Endothelial cell of umbilical vein (primary cell): Measurements from ENCODE around the gene MVB12B. TPM values are rescaled to one million over a fixed set of nuclear protein-coding genes. Genes with fewer than 3 reads are reported as not detected.

Experiments
- BruUV-seq: library from RNA; stranded (reverse); fragments of 400-500 nt; replicated peaks from 2 replicates; lab custom pipeline; 2021; lab: Mats Ljungman, UMichigan
- CTCF ChIA-PET: fragments of 300-600, 350-600 bp; sonication (Branson Sonifier 250); formaldehyde crosslinking; loops from one replicate; lab custom pipeline; 2021; ENCODE audit warnings: antibody characterized with exemption, inconsistent platforms; lab: Charles Lee
- POLR2A ChIA-PET: fragments of 300-600, 350-600 bp; sonication (Branson Sonifier 250); formaldehyde crosslinking; loops from one replicate; lab custom pipeline; 2021; ENCODE audit warnings: antibody characterized with exemption, inconsistent platforms; lab: Charles Lee
- DNase-seq: peaks from one replicate; pipeline ENCODE4 v3.0.0-alpha.2; 2011; ENCODE audit warnings: low read depth, low spot score
- FAIRE-seq: peaks from 2 replicates; lab custom pipeline; 2011; peaks lifted over from hg19 to GRCh38; lab: Jason Lieb, UNC
- H2AFZ ChIP-seq: 2 replicates; pipeline ENCODE4 v1.6.0; 2012; ENCODE audit warnings: low read depth, low read length, control low read depth, inconsistent platforms
- H3K27ac ChIP-seq: 2 replicates; pipeline ENCODE4 v1.5.1; 2011; ENCODE audit warnings: low read depth, mild to moderate bottlenecking, control low read depth, low read length, moderate library complexity; ENCODE audit not compliant: insufficient read depth
- H3K27me3 ChIP-seq, 2 experiments: 2 replicates each; pipeline versions ENCODE4 v1.6.0 to v1.6.1; 2011; ENCODE audit warnings: low read length in 2 of 2, mixed read lengths in 1 of 2; ENCODE audit not compliant: control insufficient read depth in 2 of 2, insufficient read depth in 2 of 2
- H3K36me3 ChIP-seq, 2 experiments: 2 replicates in 1 of 2; 3 replicates in 1 of 2; pipeline ENCODE4 v1.5.1; 2011; ENCODE audit warnings: low read length in 2 of 2, mild to moderate bottlenecking in 1 of 2, moderate library complexity in 1 of 2; ENCODE audit not compliant: control insufficient read depth in 2 of 2, insufficient read depth in 2 of 2; ENCODE audit errors: extremely low read depth in 1 of 2
- H3K4me1 ChIP-seq: 3 replicates; pipeline ENCODE4 v1.5.1; 2011; ENCODE audit warnings: mild to moderate bottlenecking, low read length; ENCODE audit not compliant: control insufficient read depth, insufficient read depth; ENCODE audit errors: extremely low read depth
- H3K4me2 ChIP-seq: 2 replicates; pipeline ENCODE4 v1.6.1; 2011; ENCODE audit warnings: low read length, control low read depth, mixed read lengths; ENCODE audit not compliant: insufficient read depth
- H3K4me3 ChIP-seq, 3 experiments: fragments of 200-600 bp in 1 of 3; sonication (generic), shearing (Covaris generic) in 1 of 3; replicated peaks in 1 of 3; 2 replicates each; pipeline ENCODE4 v1.5.1; 2011 to 2016; ENCODE audit warnings: control low read depth in 3 of 3, low read length in 3 of 3, mild to moderate bottlenecking in 2 of 3, inconsistent platforms in 1 of 3, low read depth in 1 of 3, moderate library complexity in 1 of 3; ENCODE audit not compliant: insufficient read depth in 1 of 3
- H3K79me2 ChIP-seq: 2 replicates; pipeline ENCODE4 v1.6.0; 2012; ENCODE audit warnings: low read length, inconsistent platforms; ENCODE audit not compliant: control insufficient read depth, insufficient read depth
- H3K9ac ChIP-seq: replicated peaks from 2 replicates; pipeline ENCODE3; 2011; ENCODE audit warnings: low read length, control low read depth; ENCODE audit not compliant: insufficient read depth; ENCODE audit errors: extremely low read depth
- H3K9me1 ChIP-seq: replicated peaks from 3 replicates; pipeline ENCODE4 v1.6.0; 2011; ENCODE audit warnings: mild to moderate bottlenecking, low read length; ENCODE audit not compliant: control insufficient read depth, insufficient read depth; ENCODE audit errors: extremely low read depth
- H3K9me3 ChIP-seq: replicated peaks from 2 replicates; pipeline ENCODE4 v1.5.1; 2012; ENCODE audit warnings: low read length, inconsistent platforms; ENCODE audit not compliant: control insufficient read depth, insufficient read depth
- H4K20me1 ChIP-seq: replicated peaks from 2 replicates; pipeline ENCODE3; 2011; ENCODE audit warnings: mild to moderate bottlenecking, low read length; ENCODE audit not compliant: control insufficient read depth, insufficient read depth; ENCODE audit errors: extremely low read depth
- CTCF ChIP-seq, 2 donors: IDR thresholded peaks; 1 replicate in 1 of 2; 2 replicates in 1 of 2; pipeline ENCODE4 v1.5.1; 2011; ENCODE audit warnings: low read length in 2 of 2, mild to moderate bottlenecking in 2 of 2, moderate library complexity in 2 of 2, control low read depth in 1 of 2, inconsistent platforms in 1 of 2, low read depth in 1 of 2; ENCODE audit not compliant: insufficient read depth in 1 of 2; ENCODE audit errors: extremely low read depth in 1 of 2
- EZH2 ChIP-seq: IDR thresholded peaks from 2 replicates; pipeline ENCODE4 v1.6.1; 2012; ENCODE audit warnings: borderline replicate concordance, low read depth, mild to moderate bottlenecking, moderate library complexity, low read length, inconsistent platforms; ENCODE audit not compliant: severe bottlenecking
- FOS ChIP-seq: IDR thresholded peaks from 2 replicates; pipeline ENCODE4 v1.6.1; 2011; ENCODE audit warnings: mild to moderate bottlenecking, low read length, moderate library complexity, borderline replicate concordance; ENCODE audit not compliant: insufficient read depth
- GATA2 ChIP-seq: IDR thresholded peaks from 2 replicates; pipeline ENCODE4 v1.7.0; 2011; ENCODE audit warnings: low read depth, mild to moderate bottlenecking, moderate library complexity, mixed read lengths, low read length; ENCODE audit not compliant: insufficient read length, insufficient read depth
- JUN ChIP-seq: IDR thresholded peaks from 2 replicates; pipeline ENCODE4 v1.6.1; 2011; ENCODE audit warnings: borderline replicate concordance, low read depth; ENCODE audit not compliant: insufficient read length, insufficient read depth
- MAX ChIP-seq: IDR thresholded peaks from 2 replicates; pipeline ENCODE4 v1.6.1; 2011; ENCODE audit not compliant: insufficient read depth, insufficient read length
- MYC ChIP-seq: IDR thresholded peaks from one replicate; pipeline ENCODE4 v1.6.1; 2011; ENCODE audit warnings: mild to moderate bottlenecking, low read depth, low read length
- POLR2A ChIP-seq: IDR thresholded peaks from 2 replicates; pipeline ENCODE4 v1.6.1; 2012; ENCODE audit warnings: low read depth, mild to moderate bottlenecking, control low read depth, low read length
- POLR2AphosphoS5 ChIP-seq: IDR thresholded peaks from 2 replicates; pipeline ENCODE4 v1.6.1; 2012; ENCODE audit warnings: low read depth, mild to moderate bottlenecking, control low read depth, low read length, moderate library complexity; ENCODE audit not compliant: insufficient read depth
- dilution Hi-C: fragments of 300-500 bp; cut with MboI; formaldehyde crosslinking; loops from one replicate; pipeline ENCODE4 v1.15.0; 2019; ENCODE audit warnings: low sequenced_read_pairs; ENCODE audit not compliant: extremely low pct_ligation_motif_present
- intact Hi-C: fragments of 100-400 bp; cut with micrococcal nuclease; formaldehyde crosslinking; loops from one replicate; pipeline ENCODE4 v1.10.0; 2022
- polyA plus RNA-seq, 4 experiments: library from polyadenylated mRNA; depleted of rRNA in 3 of 4; stranded (reverse) in 3 of 4; unstranded in 1 of 4; fragments of >200 nt; gene quantifications; 2 replicates each; pipeline versions ENCODE4 v1.2.1 to v1.2.3, GENCODE V29; 2011 to 2012; ENCODE audit warnings: missing spikeins in 1 of 4
- total RNA-seq: library from RNA; stranded (reverse); gene quantifications from 2 replicates; pipeline ENCODE4 v1.2.3, GENCODE V29; 2021

The MVB12B gene
- total and polyA plus RNA-seq, 2 donors (not counting 3 experiments of a cell fraction or from before 2014, with no cell fraction given): 6.6 to 17.3 TPM

- H3K27me3 ChIP-seq: no peaks in the 10 kb centered on the region
- no peak for FAIRE-seq
- H3K79me2 ChIP-seq: no peaks in the 10 kb centered on the region
- no peak overlapping the region for H2AFZ ChIP-seq
- CTCF ChIA-PET: no interaction called here
- H3K4me1 ChIP-seq: peaks cover 22% of the 10 kb centered on the region
- no peak for DNase-seq
- BruUV-seq: no TSS peak
- H3K9ac ChIP-seq: no peak overlapping the region
- H3K9me3 ChIP-seq: no peaks in the 10 kb centered on the region
- H3K36me3 ChIP-seq: no peaks in the 10 kb centered on the region
- dilution Hi-C loops: no loop called here
- no peaks in the 10 kb centered on the region for H3K9me1 ChIP-seq
- POLR2A ChIA-PET: no interaction called here
- H3K4me3 ChIP-seq: no peak overlapping the region
- no peak overlapping the region for H3K27ac ChIP-seq
- H4K20me1 ChIP-seq: no peaks in the 10 kb centered on the region
- H3K4me2 ChIP-seq: no peak overlapping the region
- intact Hi-C loops: no loop called here
- TF ChIP-seq MAX (no peak), GATA2 (no peak), FOS (no peak), CTCF (IDR thresholded peaks at IDR 0.05; ENCODE audit: extremely low read depth in 1 of 2, insufficient read depth in 1 of 2, low read depth in 1 of 2, low read length in 2 of 2) (no peak), MYC (no peak), POLR2A (no peak), JUN (no peak), POLR2AphosphoS5 (no peak), EZH2 (no peak)
Observed at GRCh38 chr9:126367616-126368015, 41.0 kb downstream of the MVB12B start.
